H1 (cell line): ENCODE data around the gene TFPI2. TPM values are rescaled to one million over a fixed set of nuclear protein-coding genes. Genes with fewer than 3 reads are reported as not detected.

Experiments
- CTCF ChIA-PET: fragments of 300-600 bp; sonication (Branson Sonifier 250); formaldehyde crosslinking; loops from one replicate; lab custom pipeline; 2021; ENCODE audit not compliant: partially characterized antibody; lab: Charles Lee
- POLR2A ChIA-PET: fragments of 300-600 bp; sonication (Branson Sonifier 250); formaldehyde crosslinking; loops from one replicate; lab custom pipeline; 2021; ENCODE audit warnings: inconsistent platforms; ENCODE audit not compliant: partially characterized antibody; lab: Charles Lee
- DNase-seq, 2 experiments: peaks; one replicate each; pipeline versions ENCODE4 v3.0.0 to v3.0.0-alpha.2; 2010 to 2022; ENCODE audit warnings: low spot score in 2 of 2, low read depth in 1 of 2, mixed read lengths in 1 of 2
- FAIRE-seq: peaks from 2 replicates; lab custom pipeline; 2011; peaks lifted over from hg19 to GRCh38; lab: Jason Lieb, UNC
- H2AFZ ChIP-seq: 2 replicates; pipeline ENCODE4 v1.8.1; 2012; ENCODE audit warnings: low read length, inconsistent platforms
- H2AK5ac ChIP-seq: 2 replicates; pipeline ENCODE4 v1.6.1; 2013; ENCODE audit warnings: low read depth, low read length
- H2BK120ac ChIP-seq: replicated peaks from 2 replicates; pipeline ENCODE3; 2013; ENCODE audit warnings: low read depth, low read length, inconsistent platforms
- H2BK12ac ChIP-seq: 2 replicates; pipeline ENCODE4 v1.6.1; 2013; ENCODE audit warnings: low read depth, low read length
- H2BK15ac ChIP-seq: 2 replicates; pipeline ENCODE4 v1.6.1; 2013; ENCODE audit warnings: low read length
- H2BK20ac ChIP-seq: 2 replicates; pipeline ENCODE4 v1.6.1; 2013; ENCODE audit warnings: low read length
- H2BK5ac ChIP-seq: 2 replicates; pipeline ENCODE4 v1.6.1; 2013; ENCODE audit warnings: low read depth, low read length
- H3K14ac ChIP-seq: 2 replicates; pipeline ENCODE4 v1.6.1; 2013; ENCODE audit warnings: inconsistent platforms; ENCODE audit not compliant: insufficient read length
- H3K18ac ChIP-seq: 2 replicates; pipeline ENCODE4 v1.6.1; 2013; ENCODE audit warnings: low read length; ENCODE audit errors: extremely low read depth
- H3K23ac ChIP-seq: 2 replicates; pipeline ENCODE4 v1.6.1; 2013; ENCODE audit warnings: inconsistent platforms; ENCODE audit not compliant: insufficient read length
- H3K23me2 ChIP-seq: 2 replicates; pipeline ENCODE4 v1.6.1; 2013; ENCODE audit warnings: low read depth, low read length
- H3K27ac ChIP-seq: 2 replicates; pipeline ENCODE4 v1.6.1; 2011; ENCODE audit warnings: low read depth, low read length, inconsistent platforms
- H3K27me3 ChIP-seq, 4 experiments: replicated peaks in 1 of 4; 1 replicate in 1 of 4; 2 replicates in 3 of 4; pipeline versions ENCODE4 v1.6.1 to v1.8.1; 2011 to 2013; ENCODE audit warnings: low read length in 3 of 4, mild to moderate bottlenecking in 3 of 4, inconsistent platforms in 2 of 4, mixed read lengths in 2 of 4, moderate library complexity in 1 of 4; ENCODE audit not compliant: control insufficient read depth in 3 of 4, insufficient read depth in 3 of 4; ENCODE audit errors: extremely low read depth in 1 of 4
- H3K36me3 ChIP-seq, 4 experiments: 2 replicates each; pipeline versions ENCODE4 v1.6.1 to v1.8.1; 2011 to 2013; ENCODE audit warnings: mild to moderate bottlenecking in 4 of 4, low read length in 3 of 4, moderate library complexity in 2 of 4, control low read depth in 1 of 4, inconsistent platforms in 1 of 4; ENCODE audit not compliant: insufficient read depth in 4 of 4, control insufficient read depth in 2 of 4
- H3K4ac ChIP-seq: replicated peaks from 2 replicates; pipeline ENCODE3; 2013; ENCODE audit warnings: low read length, low read depth, mixed read lengths, inconsistent platforms; ENCODE audit not compliant: insufficient read length
- H3K4me1 ChIP-seq, 4 experiments: replicated peaks in 1 of 4; 1 replicate in 1 of 4; 2 replicates in 3 of 4; pipeline versions ENCODE4 v1.6.1 to v1.8.1; 2011 to 2013; ENCODE audit warnings: low read length in 3 of 4, inconsistent platforms in 2 of 4, mixed read lengths in 1 of 4; ENCODE audit not compliant: insufficient read depth in 4 of 4, control insufficient read depth in 3 of 4
- H3K4me2 ChIP-seq, 2 experiments: 2 replicates each; pipeline versions ENCODE4 v1.6.1 to v1.8.1; 2011 to 2013; ENCODE audit warnings: low read depth in 2 of 2, low read length in 2 of 2, control low read depth in 1 of 2, inconsistent platforms in 1 of 2, mild to moderate bottlenecking in 1 of 2; ENCODE audit not compliant: insufficient read depth in 1 of 2
- H3K4me3 ChIP-seq, 4 experiments: fragments of 200-600, 300-600 bp in 1 of 4; sonication (generic), shearing (Covaris generic), sonication (Bioruptor Twin) in 1 of 4; 2 replicates each; pipeline versions ENCODE4 v1.5.1 to v1.8.1; 2011 to 2016; ENCODE audit warnings: low read length in 4 of 4, low read depth in 3 of 4, control low read depth in 2 of 4, inconsistent platforms in 2 of 4, mild to moderate bottlenecking in 2 of 4, mixed read lengths in 1 of 4, moderate library complexity in 1 of 4; ENCODE audit not compliant: insufficient read depth in 2 of 4; ENCODE audit errors: extremely low read depth in 1 of 4
- H3K56ac ChIP-seq: replicated peaks from 2 replicates; pipeline ENCODE3; 2013; ENCODE audit warnings: low read depth, mild to moderate bottlenecking, mixed read lengths, low read length, inconsistent platforms; ENCODE audit not compliant: insufficient read length
- H3K79me1 ChIP-seq: 2 replicates; pipeline ENCODE4 v1.6.1; 2013; ENCODE audit warnings: low read depth, low read length, control low read depth
- H3K79me2 ChIP-seq, 2 experiments: 2 replicates each; pipeline versions ENCODE4 v1.6.1 to v1.8.1; 2012 to 2013; ENCODE audit warnings: low read length in 2 of 2, mild to moderate bottlenecking in 2 of 2, inconsistent platforms in 1 of 2; ENCODE audit not compliant: insufficient read depth in 2 of 2, control insufficient read depth in 1 of 2
- H3K9ac ChIP-seq, 4 experiments: replicated peaks in 1 of 4; 1 replicate in 1 of 4; 2 replicates in 3 of 4; pipeline versions ENCODE4 v1.6.1 to v1.8.1; 2011 to 2013; ENCODE audit warnings: low read depth in 3 of 4, low read length in 3 of 4, control low read depth in 2 of 4, mild to moderate bottlenecking in 2 of 4, moderate library complexity in 2 of 4, inconsistent platforms in 1 of 4; ENCODE audit errors: extremely low read depth in 1 of 4
- H3K9me3 ChIP-seq, 2 experiments: 2 replicates each; pipeline versions ENCODE4 v1.6.1 to v1.8.1; 2012 to 2013; ENCODE audit warnings: mild to moderate bottlenecking in 2 of 2, moderate library complexity in 2 of 2, control low read depth in 1 of 2, inconsistent platforms in 1 of 2, low read depth in 1 of 2, low read length in 1 of 2, mixed read lengths in 1 of 2; ENCODE audit not compliant: insufficient read depth in 2 of 2
- H4K20me1 ChIP-seq, 2 experiments: replicated peaks in 1 of 2; 2 replicates each; pipeline versions ENCODE3 to v1.8.1; 2011 to 2013; ENCODE audit warnings: inconsistent platforms in 2 of 2, low read length in 2 of 2, mild to moderate bottlenecking in 1 of 2; ENCODE audit not compliant: insufficient read depth in 2 of 2, control insufficient read depth in 1 of 2
- H4K5ac ChIP-seq: 2 replicates; pipeline ENCODE4 v1.6.1; 2013; ENCODE audit warnings: low read length, low read depth, mixed read lengths, inconsistent platforms; ENCODE audit not compliant: insufficient read length
- H4K8ac ChIP-seq: 2 replicates; pipeline ENCODE4 v1.8.0; 2013; ENCODE audit warnings: mild to moderate bottlenecking, moderate library complexity, low read length, inconsistent platforms; ENCODE audit not compliant: insufficient read depth; ENCODE audit errors: extremely low read depth
- H4K91ac ChIP-seq: replicated peaks from 2 replicates; pipeline ENCODE3; 2013; ENCODE audit warnings: low read length, mixed read lengths, inconsistent platforms; ENCODE audit not compliant: insufficient read length
- CHD1 ChIP-seq: IDR thresholded peaks from 2 replicates; pipeline ENCODE4 v1.6.1; 2012; ENCODE audit warnings: low read depth, low read length, improper control_type of control experiment
- NANOG ChIP-seq: IDR thresholded peaks from 2 replicates; pipeline ENCODE4 v1.6.1; 2011; ENCODE audit warnings: low read length, low read depth, mild to moderate bottlenecking, inconsistent platforms; ENCODE audit not compliant: insufficient read depth, poor library complexity, severe bottlenecking
- NRF1 ChIP-seq: IDR thresholded peaks from 2 replicates; pipeline ENCODE4 v1.6.1; 2011; ENCODE audit warnings: mild to moderate bottlenecking, low read depth, low read length, improper control_type of control experiment
- RNF2 ChIP-seq: fragments of 200-900, 300-1000 bp; sonication (generic); IDR thresholded peaks from 2 replicates; pipeline ENCODE4 v1.7.1; 2016; ENCODE audit warnings: borderline replicate concordance, low read depth, mild to moderate bottlenecking, antibody characterized with exemption, low read length; ENCODE audit not compliant: poor library complexity, severe bottlenecking; ENCODE audit errors: missing control alignments
- WGBS, 2 experiments: shearing (Covaris generic) in 1 of 2; methylation state at CpG; one replicate each; pipeline versions ENCODE4 v1.1.6 to v1.1.7; 2013 to 2015; ENCODE audit warnings: low lambda C conversion rate in 2 of 2, mixed read lengths in 2 of 2, inconsistent platforms in 1 of 2, low coverage in 1 of 2, missing lambda C conversion rate in 1 of 2; ENCODE audit not compliant: insufficient replicate concordance in 2 of 2, insufficient coverage in 1 of 2, insufficient read length in 1 of 2; ENCODE audit errors: extremely low coverage in 1 of 2, missing lambda C conversion rate in 1 of 2; 5-methylcytosine and 5-hydroxymethylcytosine counted together
- polyA plus RNA-seq, 7 experiments: library from polyadenylated mRNA; depleted of rRNA in 3 of 7; stranded (reverse) in 5 of 7; unstranded in 2 of 7; fragments of >200 nt in 5 of 7; fragments of 200-250 nt in 2 of 7; gene quantifications; 1 replicate in 5 of 7; 2 replicates in 1 of 7; 4 replicates in 1 of 7; pipeline versions ENCODE4 v1.2.1 to v1.2.3, GENCODE V29; 2011 to 2013; ENCODE audit warnings: missing spikeins in 2 of 7, mixed read lengths in 2 of 7
- total RNA-seq: library from RNA; stranded (reverse); fragmentation: NEBNext Ultra II Directional; extraction: Animal tissue kit (Norgen Biotek cat#: 25700); gene quantifications from 2 replicates; pipeline ENCODE4 v1.2.1, GENCODE V29; 2021

TFPI2 gene
- total and polyA plus RNA-seq, 2 of the 8 experiments (the other 6 are each of a cell fraction or from before 2014, with no cell fraction given) = 6.8 to 8.9 TPM

- Histone ChIP-seq H3K79me1 (no peaks in the 10 kb centered on the region), H3K27ac (no peak overlapping the region), H4K91ac (no peak overlapping the region), H2AK5ac (no peak overlapping the region), H2BK120ac (no peak overlapping the region), H2BK12ac (no peak overlapping the region), H4K20me1 (no peaks in the 10 kb centered on the region), H2BK15ac (no peak overlapping the region), H3K4me3 (no peak overlapping the region), H3K23ac (no peak overlapping the region), H3K18ac (no peak overlapping the region), H3K27me3 (no peaks in the 10 kb centered on the region), H3K4ac (no peak overlapping the region), H2AFZ (no peak overlapping the region), H3K79me2 (no peaks in the 10 kb centered on the region), H2BK5ac (no peak overlapping the region), H3K4me1 (no peaks in the 10 kb centered on the region), H4K5ac (no peak overlapping the region), H3K14ac (no peak overlapping the region), H3K56ac (no peak overlapping the region), H2BK20ac (no peak overlapping the region), H3K9ac (no peak overlapping the region), H3K9me3 (no peaks in the 10 kb centered on the region), H3K4me2 (no peak overlapping the region), H4K8ac (no peak overlapping the region), H3K36me3 (no peaks in the 10 kb centered on the region), H3K23me2 (no peaks in the 10 kb centered on the region)
- FAIRE-seq (no peak), DNase-seq (no peak)
- CTCF ChIA-PET = interaction anchor here (0.6 to 0.7 kb wide), 2 partner anchors 65 to 213 kb away, joined by 3 to 5 read pairs; no protein-coding TSS in a partner anchor
- 96% methylated on average over 3 of the region's 3 CpGs; no CpG with 5 or more reads in 1 of the 2 experiments for WGBS, 2 experiments
- POLR2A ChIA-PET = no interaction called here
- no peak for TF ChIP-seq RNF2
- TF ChIP-seq NRF1 = no peak
- TF ChIP-seq NANOG = no peak
- no peak for TF ChIP-seq CHD1
These were observed 23.7 kb downstream of the TFPI2 start for GRCh38 chr7:93866886-93867285.
